ENCODE measurements around the gene C2CD4A. TPM values are rescaled to one million over a fixed set of nuclear protein-coding genes. Genes with fewer than 3 reads are reported as not detected.

C2CD4A gene
- total RNA-seq, 1 donor from 2014 or later, result not detected

GRCh38 chr15:62051166-62051565 is 15.6 kb upstream of the C2CD4A start:
- no peaks in the 10 kb centered on the region for H3K36me3 Mint-ChIP-seq
- H3K79me2 ChIP-seq (ENCODE audit: low read depth), result peaks cover 46% of the 10 kb centered on the region
- no peak overlapping the region for H3K4me3 Mint-ChIP-seq
- peaks cover 14% of the 10 kb centered on the region for H4K20me1 ChIP-seq (ENCODE audit: low read depth)
- no peak for DNase-seq (ENCODE audit: low spot score)
- H3K27me3 Mint-ChIP-seq (ENCODE audit: insufficient read depth, low read depth), result no peaks in the 10 kb centered on the region
- H3K9me3 Mint-ChIP-seq, result peaks cover 7% of the 10 kb centered on the region
- no peaks in the 10 kb centered on the region for H3K36me3 ChIP-seq
- no peak overlapping the region for H2AFZ ChIP-seq (replicated peaks)
- no peak overlapping the region for H3K27ac Mint-ChIP-seq
- no peak for TF ChIP-seq CTCF (IDR thresholded peaks at IDR 0.05)
- TF ChIP-seq EZH2 (IDR thresholded peaks at IDR 0.05), result no peak
- no peak for TF ChIP-seq EZH2phosphoT487 (IDR thresholded peaks at IDR 0.05)
- H3K27me3 ChIP-seq, result no peaks in the 10 kb centered on the region
- no peak overlapping the region for H3K4me2 ChIP-seq
- H3K9ac ChIP-seq, result no peak overlapping the region
- no peaks in the 10 kb centered on the region for H3F3A ChIP-seq (ENCODE audit: low read depth)
- no peak overlapping the region for H3K27ac ChIP-seq
- no peaks in the 10 kb centered on the region for H3K4me1 Mint-ChIP-seq
- H3K4me1 ChIP-seq, result no peaks in the 10 kb centered on the region
- no peaks in the 10 kb centered on the region for H3K9me3 ChIP-seq (ENCODE audit: low read depth)
- H3K4me3 ChIP-seq, result no peak overlapping the region

GRCh38 chr15:62052713-62053112 is 14.1 kb upstream of the C2CD4A start:
- Histone ChIP-seq H3K9me3 (ENCODE audit: low read depth) (no peaks in the 10 kb centered on the region), H3K36me3 (no peaks in the 10 kb centered on the region), H3K27ac (no peak overlapping the region), H3K4me3 (no peak overlapping the region), H3K9ac (no peak overlapping the region), H2AFZ (replicated peaks) (no peak overlapping the region), H3K4me2 (no peak overlapping the region), H3K79me2 (ENCODE audit: low read depth) (peaks cover 52% of the 10 kb centered on the region), H4K20me1 (ENCODE audit: low read depth) (peaks cover 14% of the 10 kb centered on the region), H3F3A (ENCODE audit: low read depth) (no peaks in the 10 kb centered on the region), H3K27me3 (no peaks in the 10 kb centered on the region), H3K4me1 (no peaks in the 10 kb centered on the region)
- H3K27me3 Mint-ChIP-seq (ENCODE audit: insufficient read depth, low read depth), result no peaks in the 10 kb centered on the region
- H3K36me3 Mint-ChIP-seq, result peaks cover 4% of the 10 kb centered on the region
- H3K4me3 Mint-ChIP-seq, result no peak overlapping the region
- DNase-seq (ENCODE audit: low spot score), result no peak
- peaks cover 3% of the 10 kb centered on the region for H3K4me1 Mint-ChIP-seq
- no peak for TF ChIP-seq EZH2 (IDR thresholded peaks at IDR 0.05)
- TF ChIP-seq CTCF (IDR thresholded peaks at IDR 0.05), result no peak
- TF ChIP-seq EZH2phosphoT487 (IDR thresholded peaks at IDR 0.05), result no peak
- H3K27ac Mint-ChIP-seq, result no peak overlapping the region
- H3K9me3 Mint-ChIP-seq, result peaks cover 7% of the 10 kb centered on the region

- Histone ChIP-seq H4K20me1 (ENCODE audit: low read depth) (peaks cover 18% of the 10 kb centered on the region), H3K27ac (no peak overlapping the region), H3K4me2 (no peak overlapping the region), H3K27me3 (no peaks in the 10 kb centered on the region), H3K9me3 (ENCODE audit: low read depth) (no peaks in the 10 kb centered on the region), H3K36me3 (no peaks in the 10 kb centered on the region), H2AFZ (replicated peaks) (no peak overlapping the region), H3F3A (ENCODE audit: low read depth) (no peaks in the 10 kb centered on the region), H3K4me3 (no peak overlapping the region), H3K79me2 (ENCODE audit: low read depth) (peaks cover 61% of the 10 kb centered on the region), H3K9ac (no peak overlapping the region), H3K4me1 (no peaks in the 10 kb centered on the region)
- H3K36me3 Mint-ChIP-seq, result peaks cover 4% of the 10 kb centered on the region
- peaks cover 5% of the 10 kb centered on the region for H3K4me1 Mint-ChIP-seq
- H3K9me3 Mint-ChIP-seq, result peaks cover 7% of the 10 kb centered on the region
- no peak overlapping the region for H3K27ac Mint-ChIP-seq
- no peak for DNase-seq (ENCODE audit: low spot score)
- TF ChIP-seq EZH2 (IDR thresholded peaks at IDR 0.05) (no peak), EZH2phosphoT487 (IDR thresholded peaks at IDR 0.05) (no peak), CTCF (IDR thresholded peaks at IDR 0.05) (no peak)
- H3K4me3 Mint-ChIP-seq, result no peak overlapping the region
- no peaks in the 10 kb centered on the region for H3K27me3 Mint-ChIP-seq (ENCODE audit: insufficient read depth, low read depth)
These were observed 13.2 kb upstream of the C2CD4A start for GRCh38 chr15:62053439-62054085.
